GM19351 (cell line): ENCODE results near the gene CEP295NL.
"Not testable (repeated sequence)": the region's sequence is repeated elsewhere in the genome, so short reads cannot be mapped to it uniquely, and the experiment has no call there.

ENCODE experiments used
- ATAC-seq: cut with Tn5 transposase; IDR thresholded peaks from one replicate; pipeline ENCODE4 v1.9.1; 2021; ENCODE audit warnings: mild to moderate bottlenecking, moderate library complexity; ENCODE audit not compliant: unreplicated experiment

The CEP295NL gene, protein sequence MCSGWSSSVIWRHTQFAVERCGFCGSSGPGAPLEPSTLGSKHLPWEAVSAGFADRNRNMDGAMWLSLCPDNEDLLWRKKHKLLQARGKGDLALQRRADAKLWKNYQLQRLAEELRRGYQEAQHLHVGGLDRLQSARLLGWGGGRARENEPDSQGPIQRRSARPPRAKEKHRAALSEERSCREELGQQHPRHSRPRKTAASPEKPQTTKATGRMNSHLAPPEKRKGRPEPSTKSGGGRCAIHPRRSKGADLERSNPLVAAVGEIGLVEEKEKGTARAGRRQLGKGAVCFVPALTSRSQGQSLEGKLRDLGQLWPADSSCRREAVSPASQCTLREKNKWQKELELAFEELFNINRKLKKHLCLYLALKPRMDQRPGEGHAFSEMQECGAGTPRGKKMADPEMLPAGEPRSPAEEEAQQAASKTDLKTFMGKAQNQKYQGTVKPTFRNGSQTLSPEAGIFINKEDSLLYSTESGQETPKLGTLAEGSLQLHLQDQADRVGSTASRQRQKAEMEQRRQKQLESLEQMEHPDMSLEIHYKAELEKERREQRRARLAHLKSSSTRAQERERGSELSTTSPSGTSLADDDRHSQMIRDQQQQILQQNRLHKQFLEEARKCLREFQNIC

DNA sequence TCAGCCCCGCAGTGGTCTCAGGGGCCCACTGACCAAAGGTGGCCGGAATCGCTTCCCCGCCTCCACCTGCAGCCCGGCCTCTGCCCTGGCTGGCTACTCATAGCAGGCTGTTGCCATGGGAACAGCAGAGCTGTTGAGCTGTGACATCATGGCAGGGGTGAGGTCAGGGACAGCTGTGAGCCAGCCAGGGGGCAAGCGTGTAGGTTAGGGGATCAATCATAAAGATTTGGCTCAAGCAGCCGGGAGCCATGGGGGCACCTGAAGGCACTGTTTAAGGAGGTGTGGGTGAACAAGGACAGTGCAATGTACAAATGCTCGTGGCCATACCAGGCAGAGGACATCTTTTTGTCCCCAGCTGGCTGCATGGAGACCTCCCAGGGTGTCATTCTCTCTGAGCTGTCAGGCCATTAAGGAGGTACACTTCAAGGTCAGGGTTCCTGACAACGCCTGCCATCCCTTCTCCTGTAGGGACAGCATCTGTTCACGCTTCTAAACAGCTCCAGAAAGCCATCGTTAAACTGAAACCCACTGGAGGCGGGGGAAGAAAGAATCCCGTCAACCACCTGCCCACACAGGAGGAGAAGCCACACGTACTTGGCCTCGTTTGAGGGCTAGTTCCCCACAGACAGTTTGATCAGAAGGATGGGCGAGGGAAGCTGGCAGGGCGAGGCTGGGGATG is at the start of gene CEP295NL:
TSS of gene CEP295NL (minus strand) at position 101 of the 679 bp plus-strand sequence. CDS start 1,373 bp downstream, outside the sequence.
- ATAC-seq = no peak

DNA sequence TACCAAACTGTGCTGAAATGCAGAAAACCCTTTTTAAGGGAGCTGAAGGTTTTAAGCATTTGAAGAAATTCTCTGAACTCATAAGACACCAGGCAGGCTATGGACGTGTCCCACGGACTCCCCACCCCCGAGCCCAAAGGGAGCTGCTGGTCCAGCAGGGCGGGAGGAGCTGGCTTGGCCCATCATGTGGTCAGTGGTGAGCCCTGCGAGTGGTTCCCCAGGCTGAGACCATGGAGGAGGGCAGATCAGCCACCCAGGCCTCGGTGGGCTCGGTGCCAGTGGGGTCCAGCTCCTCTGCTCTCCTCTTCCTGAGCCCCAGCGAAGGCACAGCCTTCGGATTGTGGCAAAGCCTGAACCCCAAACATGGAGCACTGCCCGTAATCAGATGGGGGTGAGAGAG is 49.7 kb upstream of the CEP295NL start:
- ATAC-seq = no peak

DNA sequence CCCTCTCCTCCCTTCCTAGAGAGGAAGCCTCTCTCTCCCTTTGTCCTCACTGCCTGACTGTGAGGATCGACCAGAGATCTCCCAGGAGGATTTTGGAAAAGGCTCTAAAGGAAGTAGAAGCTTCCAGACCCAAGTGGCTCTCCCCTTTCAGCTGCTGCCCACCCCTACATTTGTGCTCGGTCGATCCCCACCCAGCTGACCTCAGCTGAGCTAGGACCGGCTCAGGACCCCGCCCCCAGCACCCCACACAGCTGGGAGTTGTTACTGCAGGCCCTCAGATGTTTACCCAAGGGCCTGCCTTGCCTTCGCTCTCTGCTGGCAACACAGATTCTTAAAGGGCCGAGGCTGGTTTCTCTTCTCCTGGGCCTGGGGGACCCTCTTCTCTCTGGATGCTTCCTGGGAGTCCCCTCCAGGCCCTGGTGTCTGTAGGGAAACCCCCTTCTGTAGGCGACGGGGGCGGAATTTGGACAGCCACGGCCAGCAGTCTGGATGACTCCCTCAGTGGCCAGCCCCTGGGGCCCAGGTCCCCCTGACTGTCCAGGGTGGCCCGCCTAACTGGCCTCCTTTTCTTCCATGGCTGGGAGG is 49.1 kb upstream of the CEP295NL start:
- ATAC-seq = no peak

DNA sequence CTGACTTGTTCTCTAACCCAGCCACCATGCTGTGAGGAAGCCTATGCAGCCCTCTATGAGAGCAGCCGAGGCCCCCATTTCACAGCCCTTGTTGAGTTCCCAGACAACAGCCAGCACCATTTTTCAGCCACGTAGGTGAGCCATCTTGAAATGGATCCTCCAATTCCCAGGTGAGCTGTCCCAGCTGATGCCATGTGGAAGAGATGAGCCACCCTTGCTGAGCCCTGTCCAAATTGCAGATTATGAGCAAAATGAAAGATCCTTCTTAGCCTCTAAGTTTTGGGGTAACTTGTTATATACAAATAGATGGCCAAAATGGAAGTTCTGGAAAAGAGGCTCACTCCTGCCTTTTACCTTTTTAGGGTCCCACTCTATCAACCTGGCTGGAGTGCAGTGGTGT is 47.9 kb upstream of the CEP295NL start:
- ATAC-seq = no peak

DNA sequence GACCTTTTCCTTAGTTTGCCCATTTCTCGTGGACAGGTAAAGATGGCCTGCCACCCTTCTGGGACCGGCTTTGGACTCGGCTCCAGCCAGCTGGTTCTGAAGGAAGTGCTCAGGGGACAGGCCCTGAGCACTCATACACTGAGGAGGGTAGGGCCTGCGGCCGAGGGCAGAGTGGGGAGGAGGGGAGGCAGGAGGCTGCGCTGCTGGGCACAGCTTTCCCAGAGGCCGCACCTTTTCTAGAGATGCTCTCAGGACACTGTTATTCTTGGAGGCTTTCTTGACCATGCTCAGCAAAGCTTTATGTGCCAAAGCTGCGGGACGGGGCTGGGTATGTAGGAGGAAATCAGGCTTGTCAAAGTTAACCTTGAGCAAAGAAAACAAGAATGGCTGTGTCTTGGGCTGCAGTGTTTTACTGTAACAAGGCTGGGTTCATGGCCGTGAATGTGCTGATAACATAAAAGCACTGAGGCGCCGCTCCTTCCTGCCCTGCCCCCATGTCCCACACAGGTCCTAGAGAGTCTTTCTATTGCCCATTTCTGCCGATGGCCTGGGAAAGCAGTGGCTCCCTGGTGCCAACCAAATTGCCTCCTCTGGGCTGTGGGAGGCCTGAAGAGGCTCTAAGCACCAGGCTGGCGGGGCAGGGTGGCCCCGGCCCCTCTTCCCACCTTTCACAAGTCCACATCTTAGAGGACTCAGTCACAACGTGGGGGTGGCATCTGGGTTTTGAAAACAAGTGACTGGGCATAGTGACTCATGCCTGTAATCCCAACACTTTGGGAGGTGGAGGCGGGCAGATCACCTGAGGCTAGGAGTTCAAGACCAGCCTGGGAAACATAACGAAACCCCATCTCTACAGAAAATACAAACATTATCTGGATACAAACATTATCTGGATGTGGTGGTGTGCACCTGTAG is 44.5 kb upstream of the CEP295NL start:
- ATAC-seq = no peak

DNA sequence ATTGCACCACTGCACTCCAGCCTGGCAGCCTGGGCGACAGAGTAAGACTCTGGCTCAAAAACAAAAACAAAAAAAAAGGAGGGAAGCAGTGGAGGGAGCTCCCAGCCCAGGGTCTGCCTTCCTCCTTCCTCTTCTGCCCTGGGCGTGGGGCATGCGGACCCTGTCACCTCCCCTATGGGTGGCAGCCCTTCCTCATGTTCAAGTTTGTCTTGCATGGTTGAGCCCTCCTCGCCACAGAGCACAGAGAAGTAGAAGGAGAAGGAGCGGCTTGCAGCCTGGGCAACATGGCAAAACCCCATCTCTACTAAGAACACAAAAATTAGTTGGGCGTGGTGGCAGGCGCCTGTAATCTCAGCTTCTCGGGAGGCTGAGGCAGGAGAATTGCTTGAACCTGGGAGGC is 43.6 kb upstream of the CEP295NL start:
- ATAC-seq = no peak

DNA sequence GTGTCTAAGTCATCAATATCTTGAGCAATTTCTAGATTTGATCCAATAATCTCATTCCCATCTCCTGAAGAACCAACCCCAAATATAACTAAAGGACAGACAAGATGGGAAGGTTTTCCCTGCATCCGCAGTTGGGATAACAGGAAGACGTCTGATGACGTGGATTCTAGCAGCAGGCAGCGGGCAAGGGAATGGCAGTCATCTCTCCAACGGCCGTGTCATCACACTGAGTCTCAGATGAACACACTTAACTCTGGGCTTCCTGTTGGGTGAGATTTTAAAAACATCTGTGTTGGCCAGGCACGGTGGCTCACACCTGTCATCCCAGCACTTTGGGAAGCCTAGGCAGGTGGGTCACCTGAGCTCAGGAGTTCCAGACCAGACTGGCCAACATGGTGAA is 43.1 kb upstream of the CEP295NL start:
- no peak for ATAC-seq

DNA sequence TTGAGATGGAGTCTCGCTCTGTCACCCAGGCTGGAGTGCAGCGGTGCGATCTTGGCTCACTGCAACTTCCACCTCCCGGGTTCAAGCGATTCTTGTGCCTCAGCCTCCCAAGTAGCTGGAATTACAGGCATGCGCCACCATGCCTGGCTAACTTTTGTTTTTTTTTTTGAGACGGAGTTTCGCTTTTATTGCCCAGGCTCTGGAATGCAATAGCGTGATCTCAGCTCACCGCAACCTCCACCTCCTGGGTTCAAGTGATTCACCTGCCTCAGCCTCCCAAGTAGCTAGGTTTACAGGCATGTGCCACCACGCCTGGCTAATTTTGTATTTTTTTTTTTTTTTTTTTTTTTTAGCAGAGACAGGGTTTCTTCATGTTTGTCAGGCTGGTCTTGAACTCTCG is 42.5 kb upstream of the CEP295NL start:
- not testable (repeated sequence) for ATAC-seq

DNA sequence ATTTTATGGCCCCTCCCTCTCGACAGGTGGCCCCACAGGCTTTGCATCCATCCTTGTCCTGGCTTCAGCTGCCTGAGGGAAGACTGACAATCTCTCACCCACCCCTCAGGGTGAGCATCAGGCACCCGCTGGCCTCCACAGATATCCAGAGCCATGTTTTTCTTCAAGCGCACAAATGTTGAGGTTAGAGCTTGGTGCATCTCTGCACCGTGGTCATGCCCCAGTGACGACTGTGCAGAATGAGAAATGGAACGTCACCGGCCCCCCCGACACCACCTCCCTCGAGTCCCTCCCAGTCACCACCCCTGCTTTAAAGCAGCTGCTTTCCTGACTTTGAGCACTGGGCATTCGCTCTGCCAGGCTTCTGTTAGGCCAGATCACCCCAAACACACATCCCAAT is 42.0 kb upstream of the CEP295NL start:
- no peak for ATAC-seq

DNA sequence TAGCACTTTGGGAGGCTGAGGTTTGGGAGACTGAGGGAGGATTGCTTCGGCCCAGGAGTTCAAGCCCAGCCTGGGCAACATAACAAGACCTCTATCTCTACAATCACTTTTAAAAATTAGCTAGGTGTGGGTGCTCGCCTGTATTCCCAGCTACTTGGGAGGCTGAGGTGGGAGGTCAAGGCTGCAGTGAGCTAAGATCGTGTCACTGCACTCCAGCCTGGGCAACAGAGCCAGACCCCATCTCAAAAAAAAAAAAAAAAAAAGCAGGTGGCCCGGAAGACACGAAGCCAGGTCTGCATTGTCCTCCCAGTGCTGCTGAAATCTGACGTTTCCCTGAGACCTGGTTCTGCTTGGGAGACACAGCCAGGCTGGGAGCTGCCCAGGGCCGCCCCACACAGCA is 41.0 kb upstream of the CEP295NL start:
- no peak for ATAC-seq

DNA sequence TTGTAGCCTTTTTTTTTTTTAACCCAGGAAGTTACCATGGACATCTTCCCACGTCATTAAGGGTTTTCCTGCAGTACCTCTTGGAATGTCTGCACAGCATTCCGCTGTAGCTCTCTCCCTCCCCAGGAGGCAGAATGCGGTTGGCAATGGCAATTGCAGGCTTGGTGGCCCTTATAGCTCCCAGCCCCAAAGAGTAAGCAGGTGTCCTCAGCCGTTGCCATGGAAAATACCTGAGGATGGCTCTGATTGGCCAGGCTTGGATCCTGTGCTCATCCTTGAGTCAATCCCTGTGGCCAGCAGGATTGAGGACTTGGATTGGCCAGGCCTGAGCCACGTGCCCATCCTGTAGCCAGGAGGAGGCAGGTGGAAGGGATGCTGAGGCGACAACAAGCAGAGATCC is 37.7 kb upstream of the CEP295NL start:
- no peak for ATAC-seq

DNA sequence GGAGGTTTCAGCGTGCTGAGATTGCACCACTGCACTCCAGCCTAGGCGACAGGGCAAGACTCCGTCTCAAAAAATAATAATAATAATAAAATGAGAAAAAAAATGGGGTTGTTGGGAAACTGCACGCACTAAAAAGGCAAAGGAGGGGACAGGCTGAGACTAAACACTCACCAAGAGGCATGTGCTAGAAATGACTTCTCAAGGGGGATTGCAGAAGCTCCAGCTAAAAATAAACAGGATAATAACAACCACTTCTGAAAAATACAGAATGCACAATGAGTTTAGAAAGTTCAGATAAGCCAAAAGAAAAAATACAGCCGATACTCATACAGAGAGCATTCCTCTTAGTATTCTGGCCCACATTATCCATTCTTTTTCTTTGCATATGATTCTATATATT is 37.3 kb upstream of the CEP295NL start:
- ATAC-seq = no peak

DNA sequence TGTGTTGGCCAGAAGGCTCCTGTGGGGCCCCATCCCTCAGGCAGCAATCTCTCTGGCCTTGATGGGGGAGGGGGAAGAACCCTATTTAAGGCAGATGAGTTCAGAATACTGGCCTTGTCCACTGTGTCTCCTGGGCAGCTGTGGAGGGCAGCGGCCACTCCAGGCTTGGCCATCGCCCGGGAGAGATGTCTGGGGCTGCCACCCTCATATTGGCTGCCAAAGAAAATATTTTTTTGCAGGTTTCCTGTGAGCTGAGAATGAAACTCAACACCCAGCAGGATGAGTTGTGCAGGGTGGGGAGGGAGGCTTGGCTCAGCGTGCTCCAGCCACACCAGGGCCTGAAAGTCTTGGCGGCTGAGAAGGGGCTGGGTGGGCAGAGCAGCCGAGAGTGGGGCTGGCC is 36.6 kb upstream of the CEP295NL start:
- no peak for ATAC-seq

DNA sequence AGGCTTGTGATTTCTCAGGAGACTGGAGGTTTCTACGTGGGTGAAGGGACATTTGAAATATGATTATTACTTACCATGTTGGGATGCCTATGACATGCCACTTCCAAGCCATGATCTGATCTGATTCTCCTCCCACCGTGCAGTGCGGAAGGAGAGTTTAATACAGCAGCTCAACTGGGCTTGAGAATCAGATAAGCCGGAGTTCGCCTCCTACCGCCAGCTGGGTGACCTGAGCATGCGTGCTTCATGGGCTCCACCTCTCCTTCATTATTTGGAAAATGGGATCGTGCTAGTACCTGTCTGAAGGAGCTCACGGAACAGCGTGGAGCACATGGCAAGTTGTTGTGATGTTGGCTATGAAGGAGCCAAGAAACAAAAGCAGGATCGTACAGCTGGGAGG is 34.6 kb upstream of the CEP295NL start:
- ATAC-seq = no peak

DNA sequence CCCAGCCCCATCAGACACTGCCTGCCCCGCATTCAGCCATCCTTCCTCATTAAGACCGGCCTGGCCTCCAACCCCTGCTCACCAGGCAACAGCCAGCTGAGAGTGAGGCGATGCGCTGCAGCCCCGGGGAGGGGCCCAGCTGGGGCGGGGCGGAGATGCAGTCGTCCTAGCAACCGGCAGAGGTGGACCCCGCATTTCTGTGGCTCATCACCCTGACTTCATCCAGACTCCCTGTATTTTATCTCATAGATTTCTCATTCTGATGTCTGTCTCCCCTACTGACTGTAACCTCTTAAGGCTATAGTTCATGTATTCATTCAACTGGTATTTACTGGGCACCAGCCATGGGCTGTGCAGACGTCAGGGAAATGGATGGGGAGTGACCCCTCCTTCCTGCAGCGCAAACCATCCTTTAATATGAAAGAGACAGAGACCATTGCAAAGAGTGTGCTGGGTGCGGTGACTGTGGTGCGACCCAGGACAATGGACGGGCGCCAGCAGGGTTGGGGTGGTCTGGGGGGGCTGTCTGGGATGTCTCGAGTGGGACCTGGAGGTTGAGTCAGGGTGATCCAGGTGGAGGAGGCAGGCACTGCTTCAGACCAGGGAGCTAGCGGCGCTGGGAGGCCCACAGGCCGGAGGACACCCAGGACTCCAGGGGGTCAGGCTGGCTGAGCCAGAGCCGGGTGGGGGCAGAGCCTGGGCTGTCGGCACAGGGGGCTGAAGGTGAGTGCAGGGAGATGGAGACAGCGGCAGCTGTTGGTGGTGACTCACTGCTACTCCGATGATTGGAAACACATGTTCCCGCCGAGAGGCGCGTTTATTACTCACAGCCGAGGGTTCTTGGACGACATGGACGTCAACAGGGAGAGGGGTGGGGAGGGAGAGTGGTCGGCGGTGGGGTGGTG is 32.7 kb upstream of the CEP295NL start:
- ATAC-seq = no peak

DNA sequence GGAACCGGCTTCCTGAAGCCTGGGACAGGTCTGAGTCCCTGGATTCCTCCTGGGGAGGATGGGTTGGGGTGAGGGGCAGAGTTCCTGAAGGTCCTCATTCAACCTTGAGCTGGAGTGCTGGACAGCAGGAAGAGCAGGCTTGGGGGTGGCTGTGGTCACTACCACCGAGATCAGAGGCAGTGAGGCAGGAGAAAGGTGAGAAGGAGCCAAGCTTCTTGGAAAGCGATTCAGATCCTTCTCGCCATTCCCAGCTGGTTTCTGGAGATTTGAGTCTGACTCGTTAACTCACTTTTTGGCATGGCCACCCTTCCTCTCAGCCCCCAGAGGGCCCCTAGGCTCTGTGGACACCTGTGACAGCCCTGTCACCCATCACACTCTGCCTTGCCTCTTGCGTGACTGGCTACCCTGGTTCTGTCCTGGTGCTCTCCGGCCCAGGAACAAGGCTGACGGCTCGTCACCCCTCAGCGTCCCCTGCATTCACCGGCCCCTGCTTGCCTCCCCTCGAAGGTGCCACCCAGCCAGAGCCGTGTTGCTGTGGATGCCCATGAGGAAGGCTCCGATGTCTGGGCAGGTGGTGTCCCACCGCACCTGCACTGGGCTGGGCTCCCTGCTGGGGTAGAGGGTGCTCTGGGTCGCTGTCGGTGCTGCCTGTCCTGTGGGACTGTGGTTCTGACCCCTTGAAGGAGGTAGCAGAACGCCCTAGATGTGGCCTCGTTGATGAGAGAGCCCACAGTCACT is 31.8 kb upstream of the CEP295NL start:
- ATAC-seq = no peak

DNA sequence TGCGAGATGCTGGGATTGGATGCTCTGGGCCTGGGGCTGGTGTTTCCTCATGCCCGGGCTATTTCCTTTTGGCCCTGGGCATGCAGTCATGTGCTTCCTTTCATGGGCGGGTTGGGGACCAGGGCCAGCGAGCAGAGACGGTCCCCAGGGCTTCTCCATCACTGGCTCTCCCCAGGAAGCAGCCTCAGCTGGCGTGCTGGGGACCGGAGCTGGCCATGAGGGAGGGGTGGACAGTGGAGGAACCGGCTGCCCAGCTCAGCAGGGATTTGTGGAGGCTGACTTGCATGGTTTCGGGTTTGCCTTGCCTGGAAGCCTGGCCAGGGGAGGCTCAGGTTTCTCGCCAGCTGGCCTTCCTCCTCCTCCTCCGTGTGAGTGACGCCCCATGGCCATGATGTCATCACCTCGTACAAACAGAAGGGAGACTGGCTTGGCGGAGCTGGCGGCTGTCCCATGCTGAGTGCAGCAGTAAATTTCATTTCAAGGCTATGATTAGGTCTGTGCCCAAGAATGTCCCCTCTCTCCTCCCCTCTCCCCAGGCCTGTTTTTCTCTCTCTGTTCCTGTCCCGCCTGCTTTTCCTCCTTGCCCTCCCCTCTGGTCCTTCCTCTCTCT is 31.1 kb upstream of the CEP295NL start:
- ATAC-seq = no peak
